ENCODE data around the gene JAKMIP2. TPM values are rescaled to one million over a fixed set of nuclear protein-coding genes. Genes with fewer than 3 reads are reported as not detected.

Gene JAKMIP2
- total RNA-seq, 1 donor from 2014 or later = 4.1 TPM

DNA sequence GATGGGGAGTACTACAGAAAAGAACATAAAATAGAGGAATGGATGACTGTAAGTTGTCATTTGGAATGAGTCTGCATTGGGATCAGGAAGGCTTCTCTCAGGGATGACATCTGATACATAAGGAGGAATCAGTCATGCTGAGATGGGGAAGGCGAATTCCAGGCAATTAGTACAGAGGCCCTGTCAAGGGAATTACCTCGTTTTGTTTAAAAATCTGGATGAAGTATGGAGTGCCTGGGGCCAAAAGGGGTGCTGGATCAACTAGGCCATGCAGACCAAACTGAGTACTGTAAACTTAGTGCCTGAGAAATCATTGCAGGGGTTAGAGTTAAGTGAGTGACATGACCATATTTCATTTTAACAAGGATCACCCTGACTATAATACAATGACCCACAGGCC, 30.5 kb downstream of the JAKMIP2 start:
- no peaks in the 10 kb centered on the region for H3K9me3 Mint-ChIP-seq
- no peaks in the 10 kb centered on the region for H3K27me3 Mint-ChIP-seq (ENCODE audit: low read depth)

GRCh38 chr5:147751156-147751830, 31.2 kb downstream of the JAKMIP2 start:
- Mint-ChIP-seq H3K4me3 (ENCODE audit: low read depth) (no peak overlapping the region), H3K4me1 (ENCODE audit: low read depth) (no peaks in the 10 kb centered on the region), H3K27me3 (ENCODE audit: low read depth) (no peaks in the 10 kb centered on the region), H3K9me3 (no peaks in the 10 kb centered on the region), H3K36me3 (ENCODE audit: low read depth) (no peaks in the 10 kb centered on the region), H3K27ac (no peak overlapping the region)
- intact Hi-C loops (cut with micrococcal nuclease) = no loop called here
- no peak for DNase-seq (ENCODE audit: low spot score)

More for the DNA sequence above, 30.5 kb downstream of the JAKMIP2 start:
- DNase-seq (ENCODE audit: low spot score) = no peak
- H3K36me3 Mint-ChIP-seq (ENCODE audit: low read depth) = no peaks in the 10 kb centered on the region
- H3K4me1 Mint-ChIP-seq (ENCODE audit: low read depth) = no peaks in the 10 kb centered on the region
- H3K4me3 Mint-ChIP-seq (ENCODE audit: low read depth) = no peak overlapping the region
- intact Hi-C loops (cut with micrococcal nuclease) = no loop called here
- no peak overlapping the region for H3K27ac Mint-ChIP-seq

DNA sequence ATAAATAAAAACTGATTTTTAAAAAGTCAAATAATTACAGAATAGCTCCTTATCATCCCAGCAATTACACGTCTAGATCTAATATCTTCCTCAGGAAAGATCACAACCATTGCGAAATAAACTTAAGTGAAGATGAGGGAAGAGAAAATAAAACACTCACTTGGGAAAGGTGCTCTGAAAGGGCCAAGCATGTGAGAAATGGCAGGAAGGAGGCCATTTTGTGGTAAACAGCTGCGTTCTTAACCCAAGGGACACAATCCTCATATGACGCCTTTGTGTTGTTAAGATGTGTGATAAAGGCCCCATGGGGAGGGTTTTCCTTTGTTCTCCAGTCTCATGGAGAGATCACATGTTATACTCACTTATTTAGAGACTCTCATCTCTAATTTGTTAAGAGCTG, 32.5 kb downstream of the JAKMIP2 start:
- Mint-ChIP-seq H3K36me3 (ENCODE audit: low read depth) (no peaks in the 10 kb centered on the region), H3K9me3 (no peaks in the 10 kb centered on the region), H3K4me3 (ENCODE audit: low read depth) (no peak overlapping the region), H3K27ac (no peak overlapping the region), H3K27me3 (ENCODE audit: low read depth) (no peaks in the 10 kb centered on the region), H3K4me1 (ENCODE audit: low read depth) (no peaks in the 10 kb centered on the region)
- intact Hi-C loops (cut with micrococcal nuclease) = no loop called here
- DNase-seq (ENCODE audit: low spot score) = no peak

DNA sequence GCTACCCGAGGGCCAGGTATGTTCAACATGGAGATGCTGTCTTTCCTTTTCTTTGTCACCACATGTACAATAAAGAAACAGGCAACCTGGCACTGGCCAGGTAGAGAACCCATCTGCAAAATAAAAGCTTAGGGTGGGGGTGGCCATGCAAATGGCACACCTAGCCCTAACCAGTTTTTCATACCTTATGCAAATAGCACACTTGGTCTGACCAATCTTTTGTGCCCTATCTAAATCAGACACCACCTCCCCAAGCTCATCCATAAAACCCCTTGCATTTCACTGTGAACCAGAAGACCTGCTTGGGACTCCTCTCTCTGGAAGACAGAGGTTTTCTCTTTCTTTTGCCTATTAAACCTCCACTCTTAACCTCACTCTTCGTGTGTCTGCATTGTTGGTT, 33.9 kb downstream of the JAKMIP2 start:
- no peak overlapping the region for H3K27ac Mint-ChIP-seq
- intact Hi-C loops (cut with micrococcal nuclease) = no loop called here
- no peaks in the 10 kb centered on the region for H3K27me3 Mint-ChIP-seq (ENCODE audit: low read depth)
- H3K9me3 Mint-ChIP-seq = no peaks in the 10 kb centered on the region
- H3K4me3 Mint-ChIP-seq (ENCODE audit: low read depth) = no peak overlapping the region
- no peaks in the 10 kb centered on the region for H3K4me1 Mint-ChIP-seq (ENCODE audit: low read depth)
- DNase-seq (ENCODE audit: low spot score) = no peak
- H3K36me3 Mint-ChIP-seq (ENCODE audit: low read depth) = no peaks in the 10 kb centered on the region

DNA sequence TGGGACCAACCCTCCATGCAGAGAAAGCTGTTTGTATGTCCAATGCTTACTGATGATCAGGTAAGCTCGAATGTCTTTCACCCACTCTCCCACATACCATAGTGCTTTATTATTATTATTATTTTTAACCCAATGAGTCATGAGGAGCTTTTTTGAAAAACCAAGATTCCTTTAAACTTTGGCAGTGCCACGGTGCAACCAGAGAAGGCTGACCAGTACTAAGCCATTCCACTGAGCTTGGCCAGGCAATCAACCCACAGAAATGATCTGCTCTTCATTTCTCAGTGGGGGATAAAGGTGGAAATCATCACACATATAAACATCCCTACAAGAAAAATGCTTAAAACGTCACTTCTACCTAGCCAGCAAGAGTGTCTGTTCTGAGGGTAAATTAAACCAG, 35.5 kb downstream of the JAKMIP2 start:
- no peak overlapping the region for H3K4me3 Mint-ChIP-seq (ENCODE audit: low read depth)
- no peaks in the 10 kb centered on the region for H3K4me1 Mint-ChIP-seq (ENCODE audit: low read depth)
- no peak overlapping the region for H3K27ac Mint-ChIP-seq
- no peak for DNase-seq (ENCODE audit: low spot score)
- no peaks in the 10 kb centered on the region for H3K27me3 Mint-ChIP-seq (ENCODE audit: low read depth)
- intact Hi-C loops (cut with micrococcal nuclease) = no loop called here
- H3K9me3 Mint-ChIP-seq = no peaks in the 10 kb centered on the region
- no peaks in the 10 kb centered on the region for H3K36me3 Mint-ChIP-seq (ENCODE audit: low read depth)

GRCh38 chr5:147743678-147744374, 38.7 kb downstream of the JAKMIP2 start:
- Mint-ChIP-seq H3K27me3 (ENCODE audit: low read depth) (no peaks in the 10 kb centered on the region), H3K36me3 (ENCODE audit: low read depth) (no peaks in the 10 kb centered on the region), H3K4me1 (ENCODE audit: low read depth) (no peaks in the 10 kb centered on the region), H3K9me3 (no peaks in the 10 kb centered on the region), H3K27ac (no peak overlapping the region), H3K4me3 (ENCODE audit: low read depth) (no peak overlapping the region)
- intact Hi-C loops (cut with micrococcal nuclease) = no loop called here
- DNase-seq (ENCODE audit: low spot score) = no peak

- H3K9me3 Mint-ChIP-seq = no peaks in the 10 kb centered on the region
- no peak overlapping the region for H3K4me3 Mint-ChIP-seq (ENCODE audit: low read depth)
- no peaks in the 10 kb centered on the region for H3K27me3 Mint-ChIP-seq (ENCODE audit: low read depth)
- no peaks in the 10 kb centered on the region for H3K36me3 Mint-ChIP-seq (ENCODE audit: low read depth)
- H3K4me1 Mint-ChIP-seq (ENCODE audit: low read depth) = no peaks in the 10 kb centered on the region
- no peak overlapping the region for H3K27ac Mint-ChIP-seq
- DNase-seq (ENCODE audit: low spot score) = no peak
- intact Hi-C loops (cut with micrococcal nuclease) = no loop called here
Observed at GRCh38 chr5:147743012-147743411, 39.5 kb downstream of the JAKMIP2 start.

DNA sequence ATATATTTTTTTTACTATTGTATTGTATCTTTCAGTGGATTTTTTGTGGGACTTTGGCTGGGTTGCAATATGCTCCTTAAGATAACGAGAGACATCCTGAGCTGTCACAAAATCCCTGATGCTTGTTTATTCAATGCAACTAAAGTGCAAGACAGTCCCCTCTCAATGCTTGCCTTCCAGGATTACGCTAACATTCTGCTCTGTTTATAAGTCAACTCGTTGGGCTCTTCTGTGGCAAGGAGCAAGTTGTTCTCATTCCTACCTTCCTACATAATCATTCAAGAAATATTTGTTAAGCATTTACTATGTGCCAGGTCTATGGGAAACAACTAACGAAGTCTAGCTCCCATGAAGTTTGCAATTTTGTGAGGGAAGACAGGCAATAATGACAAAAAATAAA, 40.4 kb downstream of the JAKMIP2 start:
- intact Hi-C loops (cut with micrococcal nuclease) = no loop called here
- no peak for DNase-seq (ENCODE audit: low spot score)
- H3K4me1 Mint-ChIP-seq (ENCODE audit: low read depth) = no peaks in the 10 kb centered on the region
- no peak overlapping the region for H3K27ac Mint-ChIP-seq
- no peak overlapping the region for H3K4me3 Mint-ChIP-seq (ENCODE audit: low read depth)
- H3K36me3 Mint-ChIP-seq (ENCODE audit: low read depth) = no peaks in the 10 kb centered on the region
- no peaks in the 10 kb centered on the region for H3K27me3 Mint-ChIP-seq (ENCODE audit: low read depth)
- no peaks in the 10 kb centered on the region for H3K9me3 Mint-ChIP-seq

- H3K27me3 Mint-ChIP-seq (ENCODE audit: low read depth) = no peaks in the 10 kb centered on the region
- no peak for DNase-seq (ENCODE audit: low spot score)
- H3K4me3 Mint-ChIP-seq (ENCODE audit: low read depth) = no peak overlapping the region
- H3K36me3 Mint-ChIP-seq (ENCODE audit: low read depth) = no peaks in the 10 kb centered on the region
- no peaks in the 10 kb centered on the region for H3K4me1 Mint-ChIP-seq (ENCODE audit: low read depth)
- no peak overlapping the region for H3K27ac Mint-ChIP-seq
- H3K9me3 Mint-ChIP-seq = no peaks in the 10 kb centered on the region
- intact Hi-C loops (cut with micrococcal nuclease) = no loop called here
Observed at GRCh38 chr5:147740864-147741263, 41.7 kb downstream of the JAKMIP2 start.

- DNase-seq (ENCODE audit: low spot score) = no peak
- H3K4me1 Mint-ChIP-seq (ENCODE audit: low read depth) = no peaks in the 10 kb centered on the region
- H3K9me3 Mint-ChIP-seq = no peaks in the 10 kb centered on the region
- no peaks in the 10 kb centered on the region for H3K36me3 Mint-ChIP-seq (ENCODE audit: low read depth)
- no peak overlapping the region for H3K4me3 Mint-ChIP-seq (ENCODE audit: low read depth)
- intact Hi-C loops (cut with micrococcal nuclease) = no loop called here
- H3K27me3 Mint-ChIP-seq (ENCODE audit: low read depth) = no peaks in the 10 kb centered on the region
- no peak overlapping the region for H3K27ac Mint-ChIP-seq
Observed at GRCh38 chr5:147737921-147738320, 44.6 kb downstream of the JAKMIP2 start.

DNA sequence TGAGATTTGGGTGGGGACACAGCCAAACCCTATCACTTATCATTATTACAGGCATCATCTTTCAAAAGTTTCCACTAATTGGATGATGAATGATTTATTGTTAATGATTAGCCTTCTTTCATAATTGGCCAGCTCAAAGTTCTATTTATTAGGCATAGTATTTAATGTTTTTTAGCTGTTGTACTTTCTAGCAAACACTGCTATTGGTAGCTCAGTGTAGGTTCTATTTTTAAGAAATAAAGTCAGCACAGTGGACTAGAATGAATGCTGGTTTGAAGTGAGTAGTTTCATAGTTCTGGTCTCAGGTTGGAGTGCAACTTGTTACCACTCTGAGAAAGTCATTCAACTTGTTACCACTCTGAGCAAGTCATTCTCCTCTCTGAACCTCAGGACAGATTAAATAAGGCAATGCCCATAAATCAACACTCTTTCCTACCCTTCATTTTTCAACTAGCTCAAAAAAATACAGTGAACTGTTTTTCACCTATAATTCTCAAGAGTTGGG, 46.9 kb downstream of the JAKMIP2 start:
- no peaks in the 10 kb centered on the region for H3K36me3 Mint-ChIP-seq (ENCODE audit: low read depth)
- no peak overlapping the region for H3K27ac Mint-ChIP-seq
- no peaks in the 10 kb centered on the region for H3K4me1 Mint-ChIP-seq (ENCODE audit: low read depth)
- H3K9me3 Mint-ChIP-seq = no peaks in the 10 kb centered on the region
- intact Hi-C loops (cut with micrococcal nuclease) = no loop called here
- DNase-seq (ENCODE audit: low spot score) = no peak
- no peaks in the 10 kb centered on the region for H3K27me3 Mint-ChIP-seq (ENCODE audit: low read depth)
- no peak overlapping the region for H3K4me3 Mint-ChIP-seq (ENCODE audit: low read depth)

GRCh38 chr5:147734894-147735293, 47.6 kb downstream of the JAKMIP2 start:
- Mint-ChIP-seq H3K27ac (no peak overlapping the region), H3K4me1 (ENCODE audit: low read depth) (peaks cover 2% of the 10 kb centered on the region), H3K36me3 (ENCODE audit: low read depth) (no peaks in the 10 kb centered on the region), H3K4me3 (ENCODE audit: low read depth) (no peak overlapping the region), H3K9me3 (no peaks in the 10 kb centered on the region), H3K27me3 (ENCODE audit: low read depth) (no peaks in the 10 kb centered on the region)
- no peak for DNase-seq (ENCODE audit: low spot score)
- intact Hi-C loops (cut with micrococcal nuclease) = no loop called here

DNA sequence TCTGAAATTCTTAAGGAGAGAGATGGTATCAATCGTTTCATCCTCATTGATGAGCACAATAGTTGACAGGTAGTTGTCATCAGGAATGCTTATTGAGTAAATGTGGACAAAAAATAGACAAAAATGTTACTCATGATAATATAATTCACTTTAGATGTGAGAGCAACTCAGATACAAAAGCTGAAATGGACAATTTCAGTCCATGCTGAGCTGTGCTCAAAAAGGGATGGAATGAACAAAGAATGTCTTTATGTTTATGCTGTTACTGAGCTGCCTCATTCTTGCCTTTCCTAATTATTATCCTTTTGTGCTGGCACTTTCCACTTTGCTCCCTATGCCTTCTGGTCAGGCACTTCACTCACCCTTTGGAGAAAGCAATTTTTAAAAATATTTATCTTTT, 49.5 kb downstream of the JAKMIP2 start:
- Mint-ChIP-seq H3K9me3 (no peaks in the 10 kb centered on the region), H3K4me1 (ENCODE audit: low read depth) (peaks cover 2% of the 10 kb centered on the region)

More for the DNA sequence above, 49.5 kb downstream of the JAKMIP2 start:
- no peak for DNase-seq (ENCODE audit: low spot score)
- Mint-ChIP-seq H3K36me3 (ENCODE audit: low read depth) (no peaks in the 10 kb centered on the region), H3K27me3 (ENCODE audit: low read depth) (no peaks in the 10 kb centered on the region), H3K4me3 (ENCODE audit: low read depth) (no peak overlapping the region), H3K27ac (no peak overlapping the region)
- intact Hi-C loops (cut with micrococcal nuclease) = no loop called here
